RWPE1 (cell line): ENCODE results near the gene CNTNAP2.

Source experiments
- CTCF ChIA-PET: fragments of 350-600 bp; sonication (Branson Sonifier 250); formaldehyde crosslinking; extraction: SDS; loops from one replicate; lab custom pipeline; 2021; lab: Yijun Ruan, JAX
- POLR2A ChIA-PET: fragments of 400-600 bp; formaldehyde crosslinking; extraction: SDS; loops from one replicate; lab custom pipeline; 2020; ENCODE audit warnings: antibody characterized with exemption; ENCODE audit not compliant: low non-redundant PET; lab: Yijun Ruan, JAX
- DNase-seq: peaks from one replicate; pipeline ENCODE4 v3.0.0; 2012; ENCODE audit warnings: low spot score
- H3K27ac ChIP-seq: fragments of 450-650 bp; 2 replicates; pipeline ENCODE4 v1.5.1; 2017
- TF ChIP-seq, protein P1 (sequence below): fragments of 450-650 bp; conservative IDR thresholded peaks from 2 replicates; pipeline ENCODE4 v1.5.1; 2017; ENCODE audit warnings: low read depth, mild to moderate bottlenecking

Gene CNTNAP2

GRCh38 chr7:147833970-147834369, 1717.4 kb downstream of the CNTNAP2 start:
- DNase-seq, result no peak
- ChIA-PET POLR2A (no interaction called here), CTCF (no interaction called here)
- no peak overlapping the region for H3K27ac ChIP-seq
- TF ChIP-seq, protein P1, sequence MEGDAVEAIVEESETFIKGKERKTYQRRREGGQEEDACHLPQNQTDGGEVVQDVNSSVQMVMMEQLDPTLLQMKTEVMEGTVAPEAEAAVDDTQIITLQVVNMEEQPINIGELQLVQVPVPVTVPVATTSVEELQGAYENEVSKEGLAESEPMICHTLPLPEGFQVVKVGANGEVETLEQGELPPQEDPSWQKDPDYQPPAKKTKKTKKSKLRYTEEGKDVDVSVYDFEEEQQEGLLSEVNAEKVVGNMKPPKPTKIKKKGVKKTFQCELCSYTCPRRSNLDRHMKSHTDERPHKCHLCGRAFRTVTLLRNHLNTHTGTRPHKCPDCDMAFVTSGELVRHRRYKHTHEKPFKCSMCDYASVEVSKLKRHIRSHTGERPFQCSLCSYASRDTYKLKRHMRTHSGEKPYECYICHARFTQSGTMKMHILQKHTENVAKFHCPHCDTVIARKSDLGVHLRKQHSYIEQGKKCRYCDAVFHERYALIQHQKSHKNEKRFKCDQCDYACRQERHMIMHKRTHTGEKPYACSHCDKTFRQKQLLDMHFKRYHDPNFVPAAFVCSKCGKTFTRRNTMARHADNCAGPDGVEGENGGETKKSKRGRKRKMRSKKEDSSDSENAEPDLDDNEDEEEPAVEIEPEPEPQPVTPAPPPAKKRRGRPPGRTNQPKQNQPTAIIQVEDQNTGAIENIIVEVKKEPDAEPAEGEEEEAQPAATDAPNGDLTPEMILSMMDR, result no peak

GRCh38 chr7:147852833-147853232, 1736.2 kb downstream of the CNTNAP2 start:
- no peak for DNase-seq
- no peak overlapping the region for H3K27ac ChIP-seq
- POLR2A ChIA-PET, result no interaction called here
- CTCF ChIA-PET, result no interaction called here
- TF ChIP-seq, protein P1, result no peak

- TF ChIP-seq, protein P1, result no peak
- no peak for DNase-seq
- no peak overlapping the region for H3K27ac ChIP-seq
- ChIA-PET POLR2A (no interaction called here), CTCF (no interaction called here)
Observed at GRCh38 chr7:147857152-147858140, 1740.8 kb downstream of the CNTNAP2 start.

GRCh38 chr7:147858421-147858820, 1741.8 kb downstream of the CNTNAP2 start:
- no peak for DNase-seq
- POLR2A ChIA-PET, result no interaction called here
- no peak overlapping the region for H3K27ac ChIP-seq
- TF ChIP-seq, protein P1, result no peak
- CTCF ChIA-PET, result no interaction called here

- no peak for DNase-seq
Observed at GRCh38 chr7:147859033-147859432, 1742.4 kb downstream of the CNTNAP2 start.

DNA sequence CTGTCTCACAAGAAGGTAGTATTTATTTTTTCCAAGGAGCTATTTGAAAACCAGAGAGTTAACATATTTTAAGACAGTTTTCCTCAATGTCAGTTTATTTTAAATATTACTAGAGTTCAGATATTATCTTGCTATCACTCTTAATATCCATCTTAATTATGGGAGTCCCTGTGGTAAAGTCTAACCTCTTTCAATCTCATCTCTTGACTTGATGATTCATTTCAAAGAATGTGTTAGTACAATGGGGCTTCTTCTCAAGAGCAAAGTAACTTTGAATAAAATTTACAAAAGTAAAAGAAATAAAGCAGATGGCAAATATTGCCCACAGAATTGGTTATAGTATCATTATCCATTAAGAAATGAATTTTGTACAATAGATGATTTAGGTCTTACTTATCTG, 1742.9 kb downstream of the CNTNAP2 start:
- ChIA-PET CTCF (no interaction called here), POLR2A (no interaction called here)
- TF ChIP-seq, protein P1, result no peak
- DNase-seq, result no peak
- H3K27ac ChIP-seq, result no peak overlapping the region

More at GRCh38 chr7:147859033-147859432, 1742.4 kb downstream of the CNTNAP2 start:
- H3K27ac ChIP-seq, result no peak overlapping the region
- ChIA-PET CTCF (no interaction called here), POLR2A (no interaction called here)
- TF ChIP-seq, protein P1, result no peak
